GM19438 (cell line): Measurements from ENCODE around the gene PAPPA2.
"Not testable (repeated sequence)": the region's sequence is repeated elsewhere in the genome, so short reads cannot be mapped to it uniquely, and the experiment has no call there.

Experiments used
- ATAC-seq: cut with Tn5 transposase; IDR thresholded peaks from one replicate; pipeline ENCODE4 v1.9.1; 2021; ENCODE audit warnings: low read depth; ENCODE audit not compliant: unreplicated experiment

Gene PAPPA2

DNA sequence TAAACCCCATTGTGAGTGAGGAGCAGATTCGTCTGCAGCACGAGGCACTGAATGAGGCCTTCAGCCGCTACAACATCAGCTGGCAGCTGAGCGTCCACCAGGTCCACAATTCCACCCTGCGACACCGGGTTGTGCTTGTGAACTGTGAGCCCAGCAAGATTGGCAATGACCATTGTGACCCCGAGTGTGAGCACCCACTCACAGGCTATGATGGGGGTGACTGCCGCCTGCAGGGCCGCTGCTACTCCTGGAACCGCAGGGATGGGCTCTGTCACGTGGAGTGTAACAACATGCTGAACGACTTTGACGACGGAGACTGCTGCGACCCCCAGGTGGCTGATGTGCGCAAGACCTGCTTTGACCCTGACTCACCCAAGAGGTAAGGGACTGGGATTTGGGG, 132.2 kb downstream of the PAPPA2 start:
- ATAC-seq = no peak

GRCh38 chr1:176601348-176601747, 138.4 kb downstream of the PAPPA2 start:
- ATAC-seq = no peak

DNA sequence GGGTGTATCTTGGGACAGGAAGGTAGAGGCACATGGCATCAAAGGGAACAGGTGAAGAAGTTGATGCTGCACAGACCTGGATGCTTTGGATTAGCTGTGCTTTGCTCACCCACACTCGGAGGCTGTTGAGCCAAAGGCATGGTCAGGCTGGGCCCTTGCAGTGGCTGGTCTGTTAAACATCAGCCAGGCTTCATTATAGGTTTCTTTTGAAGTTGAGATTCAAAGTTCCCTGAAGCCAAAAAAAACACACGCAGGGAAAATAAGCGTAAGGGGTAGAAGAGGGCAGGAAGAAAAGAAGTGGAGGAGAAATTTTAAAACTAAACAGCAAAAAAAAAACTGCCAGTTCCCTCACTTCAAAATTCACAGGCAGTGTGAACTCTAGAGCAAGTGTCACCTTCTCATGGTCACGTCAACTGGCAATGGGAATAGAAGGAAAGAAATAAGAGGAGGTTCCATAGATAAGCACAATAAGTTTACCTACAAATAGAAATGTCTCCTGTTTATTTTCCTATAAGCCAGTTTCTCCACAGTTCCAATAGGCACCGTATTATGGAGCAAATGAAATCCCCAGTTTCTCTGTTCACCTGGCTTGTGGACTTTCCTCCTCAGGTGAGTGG, 139.5 kb downstream of the PAPPA2 start:
- ATAC-seq = no peak

DNA sequence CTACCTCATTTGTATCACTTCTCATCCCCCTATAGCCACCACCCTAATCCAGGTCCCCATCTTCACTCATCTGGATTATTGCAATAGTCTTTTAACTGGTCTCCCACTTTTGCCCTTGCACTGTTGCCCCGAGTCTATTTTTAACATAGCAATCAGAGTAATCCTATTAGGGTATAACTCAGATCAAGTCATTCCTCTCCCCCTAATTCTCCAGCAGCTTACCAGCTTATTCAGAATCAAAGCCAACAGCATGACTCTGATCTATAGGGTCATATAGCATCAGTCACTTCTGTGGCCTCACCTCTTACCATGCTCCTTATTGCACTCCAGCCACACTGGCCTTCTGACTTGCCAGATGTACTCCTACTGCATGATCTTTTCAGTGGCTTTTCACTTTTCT, 140.7 kb downstream of the PAPPA2 start:
- no peak for ATAC-seq

DNA sequence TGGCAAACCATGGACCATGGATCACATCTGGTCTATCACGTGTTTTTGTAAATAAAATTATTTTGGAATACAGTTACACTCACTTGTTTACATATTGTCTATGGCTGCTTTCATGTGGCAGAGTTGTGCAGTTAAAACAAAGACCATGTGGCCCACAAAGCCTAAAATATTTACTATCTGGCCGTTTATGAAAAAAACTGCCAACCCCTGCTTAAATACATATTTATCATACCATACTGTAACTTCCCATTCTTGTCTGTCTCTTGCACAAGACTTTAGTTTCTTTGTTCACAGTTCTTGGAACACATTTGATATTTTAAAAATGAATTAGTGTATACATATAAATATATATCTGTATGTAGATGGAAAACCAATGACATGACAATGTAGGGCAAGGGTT, 141.5 kb downstream of the PAPPA2 start:
- no peak for ATAC-seq

DNA sequence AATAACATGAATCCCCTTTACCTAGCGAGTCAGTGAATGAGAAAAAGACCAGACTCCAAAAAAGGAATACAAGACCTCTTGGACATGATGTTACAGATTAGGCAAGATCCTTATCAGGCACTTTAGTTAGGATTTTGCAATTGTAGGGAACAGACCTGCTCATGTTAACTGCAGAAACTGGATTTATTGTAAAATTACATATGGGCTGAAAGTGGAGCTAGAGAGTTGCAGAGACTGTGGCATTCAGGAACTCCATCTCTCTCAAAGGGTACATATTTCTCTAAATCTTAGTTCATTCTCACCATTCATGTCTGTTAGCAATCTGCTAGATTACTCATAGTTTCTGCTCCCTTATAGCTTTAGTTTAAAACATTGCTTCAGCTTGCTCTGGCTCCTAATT, 142.2 kb downstream of the PAPPA2 start:
- no peak for ATAC-seq

DNA sequence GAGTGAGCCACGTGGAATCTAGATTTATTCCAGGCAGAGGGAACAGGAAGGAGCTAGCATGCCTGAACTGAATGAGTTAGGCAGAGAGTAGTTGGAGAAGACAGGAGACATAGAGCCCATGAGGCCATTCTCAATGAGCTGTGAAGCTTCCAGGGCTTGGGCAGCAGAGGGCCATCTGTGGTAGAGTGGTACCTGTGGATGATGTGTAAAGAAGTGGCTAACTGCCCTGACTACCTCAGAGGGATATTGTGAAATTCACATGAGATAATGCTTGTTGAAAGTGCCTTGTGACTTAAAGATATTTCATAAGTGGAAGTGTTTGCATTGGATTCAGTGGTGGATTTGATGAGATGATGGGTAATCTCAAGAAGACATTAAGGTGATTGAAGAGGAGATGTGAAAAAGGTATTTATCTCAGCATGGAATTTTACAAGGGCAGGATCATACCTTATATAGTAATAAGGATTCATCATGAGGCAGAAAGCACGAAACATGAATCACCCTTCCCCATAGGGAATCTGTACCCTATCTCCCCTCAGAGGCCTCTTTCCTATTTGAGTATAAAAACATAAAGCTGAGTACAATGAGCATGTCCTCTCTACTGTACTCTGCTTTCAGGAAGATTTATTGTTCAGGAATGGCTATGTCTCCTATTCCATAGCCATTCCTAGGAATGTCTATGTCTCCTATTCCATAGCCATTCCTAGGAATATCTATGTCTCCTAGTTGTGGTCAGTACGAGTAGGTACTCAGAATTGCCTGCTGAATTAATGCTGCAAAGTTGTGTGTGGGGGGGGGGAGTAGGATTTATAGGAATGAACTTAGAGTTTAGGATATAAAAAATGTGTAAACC, 146.8 kb downstream of the PAPPA2 start:
- no peak for ATAC-seq

DNA sequence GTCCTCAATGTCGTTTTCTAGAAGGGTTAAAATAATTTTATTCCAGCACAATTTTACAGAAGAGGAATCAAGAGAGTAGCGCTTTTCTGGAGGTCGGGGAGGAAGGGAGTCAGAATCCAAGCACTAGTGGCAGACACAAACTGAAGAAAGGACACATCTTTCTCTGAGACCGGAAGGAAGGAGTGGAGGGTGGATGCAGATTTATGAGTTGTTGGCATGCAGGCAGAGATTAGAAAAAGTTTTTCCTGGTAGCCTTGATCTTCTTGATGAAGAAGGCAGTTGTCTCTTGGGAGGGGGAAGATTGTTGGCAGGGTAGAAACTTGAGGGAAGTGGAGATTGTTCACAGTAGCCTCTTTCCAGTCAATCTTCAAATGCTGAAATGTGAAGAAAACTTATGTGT, 149.8 kb downstream of the PAPPA2 start:
- no peak for ATAC-seq

DNA sequence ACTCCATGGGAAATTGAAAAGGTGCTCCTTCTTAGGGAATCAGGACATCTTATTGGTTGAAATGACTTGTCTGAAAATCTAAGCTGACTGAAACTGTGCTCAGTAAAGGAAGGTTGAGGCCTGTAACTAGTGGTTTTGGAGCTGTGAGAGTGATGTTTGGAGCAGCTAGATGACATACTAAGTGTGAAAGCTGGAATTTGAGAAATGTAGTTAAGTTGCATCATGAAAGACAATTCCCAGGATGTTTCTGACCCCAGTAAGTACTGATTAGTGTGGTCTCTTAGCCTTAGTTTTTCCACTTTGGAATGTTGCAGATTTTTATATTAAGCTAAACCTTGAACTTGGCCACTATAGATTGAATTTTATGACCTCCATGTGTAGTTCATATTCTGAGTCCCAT, 154.9 kb downstream of the PAPPA2 start:
- ATAC-seq = no peak

GRCh38 chr1:176619261-176619660, 156.3 kb downstream of the PAPPA2 start:
- no peak for ATAC-seq

DNA sequence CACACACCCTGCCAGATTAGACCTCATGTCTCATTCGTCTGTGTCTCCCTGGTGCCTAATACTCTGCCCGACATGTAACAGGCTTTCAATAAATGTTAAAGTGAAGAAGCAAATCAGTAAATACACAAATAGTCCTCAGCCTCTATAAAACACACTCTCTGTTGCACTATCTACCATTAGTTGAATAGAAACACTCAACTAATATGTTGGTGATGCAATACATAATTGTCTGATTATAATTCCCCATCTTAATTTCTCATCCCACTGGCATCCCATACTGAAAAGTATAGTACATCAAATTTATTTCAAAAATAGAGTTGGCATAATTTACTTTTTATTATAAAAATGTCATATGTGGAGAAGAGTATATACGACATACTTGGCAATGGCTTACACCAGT, 162.4 kb downstream of the PAPPA2 start:
- no peak for ATAC-seq

DNA sequence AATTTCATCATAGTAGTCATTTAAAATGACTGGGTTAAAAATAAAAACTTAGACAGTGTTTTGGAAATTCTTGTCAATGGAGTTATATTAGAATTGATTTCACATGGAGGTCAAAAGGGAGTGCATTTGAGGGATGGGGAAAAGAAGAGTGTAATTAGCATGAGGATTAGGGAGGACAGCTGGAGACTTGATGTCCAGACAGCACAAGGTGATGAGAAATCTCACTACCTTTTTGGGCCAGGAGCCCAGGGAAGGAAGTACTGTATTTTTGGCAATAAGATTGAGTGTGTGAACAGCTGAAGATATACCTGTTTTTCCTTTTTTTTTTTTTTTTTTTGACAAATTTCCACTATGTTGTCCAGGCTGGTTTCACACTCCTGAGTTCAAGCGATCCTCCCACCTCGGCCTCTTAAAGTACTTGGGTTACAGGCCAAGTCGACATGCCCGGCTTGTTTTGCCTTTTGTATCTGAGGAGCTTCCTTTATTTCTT, 163.6 kb downstream of the PAPPA2 start:
- ATAC-seq = no peak

- ATAC-seq = no peak
Observed at GRCh38 chr1:176628775-176629174, 165.8 kb downstream of the PAPPA2 start.

DNA sequence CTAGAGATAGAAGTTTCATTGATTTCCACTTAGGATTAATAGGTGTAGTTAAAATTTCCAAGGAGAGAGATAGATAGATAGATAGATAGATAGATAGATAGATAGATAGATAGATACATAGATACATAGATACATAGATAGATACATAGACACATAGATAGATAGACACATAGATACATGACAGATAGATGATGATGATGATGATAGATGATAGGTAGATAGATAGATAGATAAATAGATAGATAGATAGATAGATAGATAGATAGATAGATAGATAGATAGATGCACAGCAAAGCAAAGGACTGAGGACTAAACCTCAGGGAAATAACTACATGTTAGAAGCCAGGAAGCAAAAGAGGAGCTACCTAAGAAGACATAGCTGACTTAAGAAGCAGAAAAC, 171.8 kb downstream of the PAPPA2 start:
- ATAC-seq = not testable (repeated sequence)

- no peak for ATAC-seq
Observed at GRCh38 chr1:176638713-176639526, 175.9 kb downstream of the PAPPA2 start.

DNA sequence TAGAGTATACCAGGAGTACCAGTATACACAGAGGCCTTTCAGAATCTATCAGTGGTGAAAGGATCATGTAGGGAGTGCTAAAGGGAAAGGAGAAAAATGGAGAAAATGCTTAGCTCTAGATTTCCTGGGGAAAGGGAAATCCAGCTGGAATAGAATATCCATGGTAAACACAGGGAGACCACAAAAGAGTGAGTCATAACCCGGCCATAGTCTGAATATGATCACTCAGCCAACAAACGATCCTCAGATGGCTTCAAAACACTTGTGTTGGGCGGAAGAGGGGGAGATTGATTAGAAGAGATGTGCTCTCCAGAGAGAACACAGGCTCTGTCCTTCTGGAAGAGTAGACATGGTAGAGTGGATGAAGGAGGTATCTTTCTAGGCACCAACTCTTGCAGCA, 180.6 kb downstream of the PAPPA2 start:
- no peak for ATAC-seq

GRCh38 chr1:176648556-176648955, 185.6 kb downstream of the PAPPA2 start:
- ATAC-seq = no peak

DNA sequence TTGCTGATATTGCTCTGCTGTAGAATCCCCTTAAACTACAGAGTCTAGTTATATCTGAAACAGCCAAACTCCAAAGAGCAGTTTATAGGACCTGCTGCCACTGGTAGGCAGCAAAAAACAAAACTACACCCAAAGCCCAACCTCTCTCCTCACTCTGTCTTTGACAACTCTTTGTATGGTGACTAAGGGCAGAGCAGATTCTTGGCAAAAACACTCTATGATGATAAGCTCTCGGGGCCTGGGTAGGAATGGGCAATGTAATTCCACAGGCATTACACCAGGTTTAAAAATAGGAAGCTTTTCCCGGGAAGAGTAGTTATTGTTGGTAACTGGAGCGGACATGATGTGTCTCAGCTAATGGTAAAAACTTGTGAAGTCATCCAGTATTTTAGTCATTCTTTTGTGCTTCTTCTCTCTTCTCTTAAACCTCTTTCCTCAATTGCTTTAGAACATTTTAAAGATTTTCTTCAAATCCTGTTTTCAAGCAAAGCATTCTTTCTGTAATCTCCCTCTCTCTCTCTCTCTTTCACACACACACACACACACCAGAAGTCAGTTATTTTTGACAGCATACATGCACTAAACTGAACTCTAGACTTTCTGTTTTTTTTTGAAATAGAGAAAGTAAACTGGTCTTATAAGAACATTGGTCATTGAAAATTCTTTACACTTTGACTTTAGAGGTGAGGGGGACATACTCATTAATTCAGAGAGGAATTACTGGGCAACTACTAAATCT, 193.5 kb downstream of the PAPPA2 start:
- ATAC-seq = no peak

GRCh38 chr1:176669782-176670181, 206.8 kb downstream of the PAPPA2 start:
- ATAC-seq = no peak

DNA sequence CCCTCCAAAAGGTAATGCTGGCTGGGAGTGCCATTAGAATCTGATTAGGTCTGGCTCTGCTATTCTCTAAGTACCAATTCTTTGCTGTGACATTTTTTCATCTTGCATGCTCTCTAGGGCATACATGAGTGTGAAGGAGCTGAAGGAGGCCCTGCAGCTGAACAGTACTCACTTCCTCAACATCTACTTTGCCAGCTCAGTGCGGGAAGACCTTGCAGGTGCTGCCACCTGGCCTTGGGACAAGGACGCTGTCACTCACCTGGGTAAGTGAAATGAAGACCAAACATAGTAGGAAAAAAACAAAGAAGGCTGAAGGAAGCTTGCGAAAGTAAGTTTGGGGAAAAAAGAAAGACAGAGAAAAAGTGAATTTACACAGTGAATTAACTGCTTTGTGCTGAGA, 207.9 kb downstream of the PAPPA2 start:
- ATAC-seq = no peak
